HepG2 (cell line): ENCODE measurements around the gene BFSP1. TPM values are rescaled to one million over a fixed set of nuclear protein-coding genes. Genes with fewer than 3 reads are reported as not detected.

Experiments used
- ATF7-NPFF ChIP-seq: sonication (generic); formaldehyde crosslinking; IDR thresholded peaks from 2 replicates; pipeline ENCODE4 v1.8.1; 2023; ENCODE audit warnings: mild to moderate bottlenecking, low read depth, missing genetic modification reagents, moderate library complexity
- GABPB1 ChIP-seq: IDR thresholded peaks from 2 replicates; pipeline ENCODE4 v1.6.1; 2016; ENCODE audit warnings: mild to moderate bottlenecking, missing genetic modification reagents, moderate library complexity, missing compliant biosample characterization
- HDAC6 ChIP-seq: fragments of 200-600 bp; sonication (generic); IDR thresholded peaks from 2 replicates; pipeline ENCODE4 v1.7.0; 2017; ENCODE audit warnings: mild to moderate bottlenecking, antibody characterized with exemption, low read length, low read depth
- HOXA5 ChIP-seq: sonication (generic); formaldehyde crosslinking; IDR thresholded peaks from 2 replicates; pipeline ENCODE4 v1.4.0; 2020; ENCODE audit warnings: missing genetic modification reagents
- NFKB2 ChIP-seq: sonication (generic); formaldehyde crosslinking; IDR thresholded peaks from 2 replicates; pipeline ENCODE4 v1.4.0; 2020; ENCODE audit warnings: missing genetic modification reagents, borderline replicate concordance
- RBFOX2 ChIP-seq: fragments of 200-400 bp; formaldehyde crosslinking; IDR thresholded peaks from 2 replicates; pipeline ENCODE4 v1.6.1; 2017; ENCODE audit warnings: low read depth, mild to moderate bottlenecking, low read length
- RBM39 ChIP-seq: fragments of 200-400 bp; formaldehyde crosslinking; IDR thresholded peaks from one replicate; pipeline ENCODE4 v1.6.1; 2018; ENCODE audit warnings: antibody characterized with exemption, mild to moderate bottlenecking, low read depth, low read length; ENCODE audit not compliant: poor library complexity, severe bottlenecking
- RCOR2 ChIP-seq: IDR thresholded peaks from 2 replicates; pipeline ENCODE4 v1.6.1; 2016; ENCODE audit warnings: missing biosample characterization, missing genetic modification reagents
- RELA ChIP-seq: sonication (generic); formaldehyde crosslinking; IDR thresholded peaks from 2 replicates; pipeline ENCODE4 v1.4.0; 2020; ENCODE audit warnings: missing genetic modification reagents
- TARDBP ChIP-seq: sonication (generic); formaldehyde crosslinking; IDR thresholded peaks from 2 replicates; pipeline ENCODE4 v1.8.0; 2022; ENCODE audit warnings: mild to moderate bottlenecking, missing genetic modification reagents
- ZBTB38 ChIP-seq: sonication (generic); formaldehyde crosslinking; IDR thresholded peaks from 2 replicates; pipeline ENCODE4 v1.5.1; 2020; ENCODE audit warnings: mild to moderate bottlenecking, missing genetic modification reagents
- ZFP36L1 ChIP-seq: sonication (generic); formaldehyde crosslinking; IDR thresholded peaks from 2 replicates; pipeline ENCODE4 v1.8.0; 2022; ENCODE audit warnings: mild to moderate bottlenecking, missing genetic modification reagents, moderate library complexity
- ZNF292 ChIP-seq: sonication (generic); formaldehyde crosslinking; IDR thresholded peaks from 2 replicates; pipeline ENCODE4 v1.8.1; 2022; ENCODE audit warnings: mild to moderate bottlenecking, low read depth, missing genetic modification reagents, borderline replicate concordance
- ZNF577 ChIP-seq: sonication (generic); formaldehyde crosslinking; IDR thresholded peaks from 2 replicates; pipeline ENCODE4 v1.4.0; 2020; ENCODE audit warnings: mild to moderate bottlenecking, low read depth, missing genetic modification reagents, borderline replicate concordance
- ZNF768 ChIP-seq: sonication (generic); formaldehyde crosslinking; IDR thresholded peaks from 2 replicates; pipeline ENCODE4 v1.4.0; 2020; ENCODE audit warnings: missing genetic modification reagents
- ZNF891 ChIP-seq: sonication (generic); formaldehyde crosslinking; IDR thresholded peaks from 2 replicates; pipeline ENCODE4 v1.5.0; 2020; ENCODE audit warnings: mild to moderate bottlenecking, missing genetic modification reagents
- ZSCAN25 ChIP-seq: sonication (generic); formaldehyde crosslinking; IDR thresholded peaks from 2 replicates; pipeline ENCODE4 v1.8.0; 2022; ENCODE audit warnings: mild to moderate bottlenecking, missing genetic modification reagents
- polyA plus RNA-seq, 8 experiments: library from polyadenylated mRNA; depleted of rRNA in 3 of 8; stranded (reverse) in 7 of 8; unstranded in 1 of 8; fragments of >200 nt; fragmentation: Illumina TruSeq in 4 of 8; extraction: Trizol in 4 of 8; gene quantifications; 2 replicates each; pipeline versions ENCODE4 v1.2.1 to v1.2.3, GENCODE V29; 2011 to 2016; ENCODE audit warnings: low read depth in 4 of 8, missing spikeins in 1 of 8, mixed read lengths in 1 of 8; ENCODE audit not compliant: insufficient read depth in 1 of 8
- total RNA-seq, 5 experiments: library from RNA; depleted of rRNA; stranded (reverse); fragments of >200 nt; fragmentation: Illumina TruSeq; extraction: Trizol; gene quantifications; 2 replicates each; pipeline ENCODE4 v1.2.3, GENCODE V29; 2016; ENCODE audit warnings: low read depth in 1 of 5
- TF ChIP-seq, protein P1 (sequence below): IDR thresholded peaks from 2 replicates; pipeline ENCODE4 v1.6.1; 2012; ENCODE audit warnings: low read depth, low read length, improper control_type of control experiment
- TF ChIP-seq, protein P2 (sequence below): sonication (generic); formaldehyde crosslinking; IDR thresholded peaks from 2 replicates; pipeline ENCODE4 v1.4.0; 2020; ENCODE audit warnings: missing genetic modification reagents

The BFSP1 gene
- total and polyA plus RNA-seq, 2 of the 13 experiments (the other 11 are each of a cell fraction or from before 2014, with no cell fraction given) = 0.22 to 0.26 TPM

DNA sequence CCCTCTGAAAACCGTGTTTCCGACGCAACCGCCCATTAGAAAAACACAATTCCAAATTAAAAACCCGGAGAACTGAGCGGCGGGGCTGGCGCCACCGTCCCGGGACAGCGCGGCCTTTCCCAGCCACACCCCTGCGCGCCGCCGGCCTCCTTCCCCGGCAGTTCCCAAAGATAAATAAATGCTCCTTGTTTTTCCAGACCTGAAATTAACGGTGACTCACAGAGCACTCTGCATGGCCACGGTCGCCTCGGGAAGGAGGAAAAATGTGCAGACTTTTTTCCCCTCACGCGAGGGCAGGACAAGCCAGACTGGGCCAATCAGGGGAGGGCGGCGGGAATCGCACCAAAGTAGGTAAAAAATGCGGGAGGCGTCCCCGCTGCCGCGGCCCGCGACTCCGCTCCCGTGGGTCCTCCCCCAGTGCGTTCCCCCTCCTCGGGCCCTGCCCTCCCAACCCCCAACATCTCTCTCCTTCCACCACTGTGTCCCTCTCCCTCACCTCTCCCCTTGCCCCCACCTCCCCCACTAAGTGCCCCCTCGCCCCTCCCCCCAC lies 37.9 kb upstream of the BFSP1 start (continued):
- no peak for TF ChIP-seq ZNF292 (CRISPR knock-in tag)
- peak; percentile 52; the same call in 1 of the 2 replicates for TF ChIP-seq GABPB1 (CRISPR knock-in tag)
- no peak for TF ChIP-seq ZNF577
- peak; percentile 86 for TF ChIP-seq NFKB2 (CRISPR knock-in tag)
- no peak; the same call in 1 of the 2 replicates for TF ChIP-seq TARDBP (CRISPR knock-in tag)
- TF ChIP-seq ZNF768 (CRISPR knock-in tag) = peak; percentile 47; the same call in 1 of the 2 replicates
- TF ChIP-seq ZSCAN25 (CRISPR knock-in tag) = peak; percentile 93
- TF ChIP-seq, protein P1, sequence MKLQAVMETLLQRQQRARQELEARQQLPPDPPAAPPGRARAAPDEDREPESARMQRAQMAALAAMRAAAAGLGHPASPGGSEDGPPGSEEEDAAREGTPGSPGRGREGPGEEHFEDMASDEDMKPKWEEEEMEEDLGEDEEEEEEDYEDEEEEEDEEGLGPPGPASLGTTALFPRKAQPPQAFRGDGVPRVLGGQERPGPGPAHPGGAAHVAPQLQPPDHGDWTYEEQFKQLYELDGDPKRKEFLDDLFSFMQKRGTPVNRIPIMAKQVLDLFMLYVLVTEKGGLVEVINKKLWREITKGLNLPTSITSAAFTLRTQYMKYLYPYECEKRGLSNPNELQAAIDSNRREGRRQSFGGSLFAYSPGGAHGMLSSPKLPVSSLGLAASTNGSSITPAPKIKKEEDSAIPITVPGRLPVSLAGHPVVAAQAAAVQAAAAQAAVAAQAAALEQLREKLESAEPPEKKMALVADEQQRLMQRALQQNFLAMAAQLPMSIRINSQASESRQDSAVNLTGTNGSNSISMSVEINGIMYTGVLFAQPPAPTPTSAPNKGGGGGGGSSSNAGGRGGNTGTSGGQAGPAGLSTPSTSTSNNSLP = peak; percentile 13; the same call in 1 of the 2 replicates
- TF ChIP-seq ZFP36L1 (CRISPR knock-in tag) = no peak
- TF ChIP-seq, protein P2, sequence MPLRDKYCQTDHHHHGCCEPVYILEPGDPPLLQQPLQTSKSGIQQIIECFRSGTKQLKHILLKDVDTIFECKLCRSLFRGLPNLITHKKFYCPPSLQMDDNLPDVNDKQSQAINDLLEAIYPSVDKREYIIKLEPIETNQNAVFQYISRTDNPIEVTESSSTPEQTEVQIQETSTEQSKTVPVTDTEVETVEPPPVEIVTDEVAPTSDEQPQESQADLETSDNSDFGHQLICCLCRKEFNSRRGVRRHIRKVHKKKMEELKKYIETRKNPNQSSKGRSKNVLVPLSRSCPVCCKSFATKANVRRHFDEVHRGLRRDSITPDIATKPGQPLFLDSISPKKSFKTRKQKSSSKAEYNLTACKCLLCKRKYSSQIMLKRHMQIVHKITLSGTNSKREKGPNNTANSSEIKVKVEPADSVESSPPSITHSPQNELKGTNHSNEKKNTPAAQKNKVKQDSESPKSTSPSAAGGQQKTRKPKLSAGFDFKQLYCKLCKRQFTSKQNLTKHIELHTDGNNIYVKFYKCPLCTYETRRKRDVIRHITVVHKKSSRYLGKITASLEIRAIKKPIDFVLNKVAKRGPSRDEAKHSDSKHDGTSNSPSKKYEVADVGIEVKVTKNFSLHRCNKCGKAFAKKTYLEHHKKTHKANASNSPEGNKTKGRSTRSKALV (CRISPR knock-in tag) = peak; percentile 71; the same call in 1 of the 2 replicates
- peak; percentile 60 for TF ChIP-seq RBFOX2
- no peak for TF ChIP-seq ATF7-NPFF (CRISPR knock-in tag)
- peak; percentile 63 for TF ChIP-seq RBM39
- TF ChIP-seq RELA = 0 out of 2 replicates have a peak, but pooled peaks have one; percentile 23
- no peak for TF ChIP-seq HDAC6
- no peak for TF ChIP-seq ZBTB38 (CRISPR knock-in tag)
- peak; percentile 32; the same call in 1 of the 2 replicates for TF ChIP-seq RCOR2 (CRISPR knock-in tag)
- 0 out of 2 replicates have a peak, but pooled peaks have one; percentile 30 for TF ChIP-seq ZNF891 (CRISPR knock-in tag)
- TF ChIP-seq HOXA5 (CRISPR knock-in tag) = peak; percentile 72
